Panc1 (cell line): ENCODE measurements around the gene RADX. TPM values are rescaled to one million over a fixed set of nuclear protein-coding genes. Genes with fewer than 3 reads are reported as not detected.

Source experiments
- ATAC-seq: fragments of 200-7000 bp; cut with Tn5 transposase; 2 replicates; pipeline ENCODE4 v1.9.1; 2020; ENCODE audit warnings: mild to moderate bottlenecking, moderate library complexity
- BruUV-seq: library from RNA; stranded (reverse); fragments of 400-500 nt; replicated peaks from 2 replicates; lab custom pipeline; 2021; lab: Mats Ljungman, UMichigan
- CTCF ChIA-PET: fragments of 300-600 bp; sonication (Branson Sonifier 250); formaldehyde crosslinking; loops from one replicate; lab custom pipeline; 2022; ENCODE audit warnings: antibody characterized with exemption; lab: Charles Lee
- POLR2A ChIA-PET: fragments of 300-600 bp; sonication (Branson Sonifier 250); formaldehyde crosslinking; loops from one replicate; lab custom pipeline; 2022; ENCODE audit warnings: antibody characterized with exemption; lab: Charles Lee
- DNase-seq: peaks from one replicate; pipeline ENCODE4 v3.0.0-alpha.2; 2010; ENCODE audit warnings: low read depth, low spot score
- H3K27ac ChIP-seq: 2 replicates; pipeline ENCODE4 v1.5.1; 2011; ENCODE audit warnings: mild to moderate bottlenecking, low read length, inconsistent platforms
- H3K27me3 ChIP-seq: fragments of 200-500 bp; sonication (Bioruptor generic); 2 replicates; pipeline ENCODE4 v1.6.0; 2014; ENCODE audit warnings: low read length, inconsistent platforms; ENCODE audit not compliant: control insufficient read depth, insufficient read depth
- H3K36me3 ChIP-seq: fragments of 200-500 bp; sonication (Bioruptor generic); 2 replicates; pipeline ENCODE4 v1.5.1; 2014; ENCODE audit warnings: inconsistent platforms, mild to moderate bottlenecking, low read length, moderate library complexity; ENCODE audit not compliant: control insufficient read depth, insufficient read depth
- H3K4me1 ChIP-seq: 2 replicates; pipeline ENCODE4 v1.5.1; 2011; ENCODE audit warnings: inconsistent platforms, mild to moderate bottlenecking, low read length, moderate library complexity; ENCODE audit not compliant: control insufficient read depth, insufficient read depth
- H3K4me3 ChIP-seq, 2 experiments: 2 replicates each; pipeline ENCODE4 v1.5.1; 2011 to 2012; ENCODE audit warnings: low read depth in 2 of 2, low read length in 2 of 2, mild to moderate bottlenecking in 2 of 2, inconsistent platforms in 1 of 2, moderate library complexity in 1 of 2
- H3K9me3 ChIP-seq: fragments of 200-500 bp; sonication (Bioruptor generic); 2 replicates; pipeline ENCODE4 v1.5.1; 2014; ENCODE audit warnings: low read depth, mild to moderate bottlenecking, inconsistent platforms, low read length, moderate library complexity; ENCODE audit not compliant: control insufficient read depth, insufficient read depth
- CTCF ChIP-seq: fragments of 450-650 bp; IDR thresholded peaks from 2 replicates; pipeline ENCODE4 v1.5.1; 2017; ENCODE audit warnings: mild to moderate bottlenecking
- POLR2AphosphoS5 ChIP-seq: IDR thresholded peaks from 2 replicates; pipeline ENCODE4 v1.6.1; 2012; ENCODE audit warnings: mild to moderate bottlenecking, low read depth, low read length, moderate library complexity
- REST ChIP-seq, 2 experiments: IDR thresholded peaks; 2 replicates each; pipeline ENCODE4 v1.6.1; 2011 to 2012; ENCODE audit warnings: low read depth in 2 of 2, control low read depth in 1 of 2, low read length in 1 of 2, mild to moderate bottlenecking in 1 of 2, moderate library complexity in 1 of 2; ENCODE audit not compliant: insufficient read depth in 1 of 2
- SIN3A ChIP-seq: IDR thresholded peaks from 2 replicates; pipeline ENCODE4 v1.6.1; 2012; ENCODE audit warnings: low read depth, mild to moderate bottlenecking, low read length, moderate library complexity, borderline replicate concordance; ENCODE audit not compliant: insufficient read depth
- TCF7L2 ChIP-seq: IDR thresholded peaks from 2 replicates; pipeline ENCODE4 v1.6.1; 2011; ENCODE audit warnings: mild to moderate bottlenecking, low read depth, low read length, inconsistent platforms
- in situ Hi-C: cut with HindIII; loops from 2 replicates; pipeline ENCODE4 v1.10.0; 2016; ENCODE audit warnings: low sequenced_read_pairs, low pct_unique_long_range_greater_than_20kb
- intact Hi-C: fragments of 100-400 bp; cut with micrococcal nuclease; formaldehyde crosslinking; loops from one replicate; pipeline ENCODE4 v1.10.0; 2022; ENCODE audit not compliant: unreplicated experiment
- total RNA-seq: library from RNA; stranded (reverse); gene quantifications from one replicate; pipeline ENCODE4 v1.2.1, GENCODE V29; 2021; ENCODE audit not compliant: unreplicated experiment

RADX gene
- total RNA-seq, 1 experiment from 2014 or later: 5.2 TPM

- Histone ChIP-seq H3K4me1 (no peaks in the 10 kb centered on the region), H3K27me3 (no peaks in the 10 kb centered on the region), H3K36me3 (no peaks in the 10 kb centered on the region), H3K27ac (no peak overlapping the region), H3K4me3 (no peak overlapping the region), H3K9me3 (no peaks in the 10 kb centered on the region)
- ATAC-seq: no peak
- intact Hi-C loops: no loop called here
- no peak for DNase-seq
- in situ Hi-C loops: no loop called here
- ChIA-PET POLR2A (no interaction called here), CTCF (no interaction called here)
- no peak for TF ChIP-seq TCF7L2
- no peak for TF ChIP-seq CTCF
- no peak for TF ChIP-seq SIN3A
- no TSS peak for BruUV-seq
Measured at GRCh38 chrX:106716463-106716862, 104.7 kb downstream of the RADX start.

GRCh38 chrX:106718709-106719108 lies 106.9 kb downstream of the RADX start:
- Histone ChIP-seq H3K36me3 (no peaks in the 10 kb centered on the region), H3K4me1 (no peaks in the 10 kb centered on the region), H3K27ac (no peak overlapping the region), H3K27me3 (no peaks in the 10 kb centered on the region), H3K9me3 (no peaks in the 10 kb centered on the region), H3K4me3 (no peak overlapping the region)
- TF ChIP-seq REST (IDR thresholded peaks at IDR 0.05; ENCODE audit: insufficient read depth in 1 of 2, low read depth in 2 of 2, low read length in 1 of 2) (no peak), TCF7L2 (no peak), SIN3A (no peak), POLR2AphosphoS5 (no peak), CTCF (no peak)
- DNase-seq (no peak), ATAC-seq (no peak)
- ChIA-PET CTCF (no interaction called here), POLR2A (no interaction called here)
- in situ Hi-C loops: no loop called here
- intact Hi-C loops: no loop called here
- no TSS peak for BruUV-seq
